ENCODE results near the gene NEDD8.

The NEDD8 gene

DNA sequence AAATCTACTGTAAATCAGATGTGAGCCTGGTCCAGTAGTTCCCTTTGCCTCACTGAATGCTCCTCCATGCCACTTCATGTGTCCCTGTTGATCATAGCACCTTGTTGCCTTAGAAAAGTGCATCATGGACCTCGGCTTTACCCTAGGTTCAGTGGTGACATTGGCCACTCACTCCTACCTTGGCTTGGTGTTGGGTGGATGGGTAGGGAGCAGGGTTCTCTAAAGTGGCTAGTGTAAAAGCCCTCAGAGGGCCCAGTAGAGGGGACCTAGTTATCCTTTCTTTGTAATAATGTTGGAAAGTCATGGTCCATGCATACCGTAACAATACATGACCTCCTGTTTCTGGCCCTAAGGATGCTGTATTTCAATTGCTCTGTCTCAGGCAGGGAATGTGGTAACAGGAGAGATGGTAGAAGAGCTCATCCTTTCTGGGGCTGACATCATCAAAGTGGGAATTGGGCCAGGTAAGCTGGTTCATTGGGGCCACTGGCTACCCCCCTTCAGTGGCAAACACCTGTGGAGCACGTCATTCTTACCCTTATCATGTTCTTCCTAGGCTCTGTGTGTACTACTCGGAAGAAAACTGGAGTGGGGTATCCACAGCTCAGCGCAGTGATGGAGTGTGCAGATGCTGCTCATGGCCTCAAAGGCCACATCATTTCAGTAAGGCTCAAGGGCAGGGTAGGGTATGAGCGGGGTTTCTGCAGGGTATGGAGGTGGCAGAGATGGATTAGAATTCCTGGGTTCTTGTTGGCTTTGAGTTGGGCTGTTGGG lies 4.7 kb upstream of the NEDD8 start:
- Histone ChIP-seq H3K4me3 (ENCODE audit: low read depth, low read length) (no peak overlapping the region), H3K27me3 (replicated peaks) (no peaks in the 10 kb centered on the region), H3K36me3 (replicated peaks) (peaks cover 54% of the 10 kb centered on the region), H3K27ac (no peak overlapping the region)
- TF ChIP-seq, protein P1, sequence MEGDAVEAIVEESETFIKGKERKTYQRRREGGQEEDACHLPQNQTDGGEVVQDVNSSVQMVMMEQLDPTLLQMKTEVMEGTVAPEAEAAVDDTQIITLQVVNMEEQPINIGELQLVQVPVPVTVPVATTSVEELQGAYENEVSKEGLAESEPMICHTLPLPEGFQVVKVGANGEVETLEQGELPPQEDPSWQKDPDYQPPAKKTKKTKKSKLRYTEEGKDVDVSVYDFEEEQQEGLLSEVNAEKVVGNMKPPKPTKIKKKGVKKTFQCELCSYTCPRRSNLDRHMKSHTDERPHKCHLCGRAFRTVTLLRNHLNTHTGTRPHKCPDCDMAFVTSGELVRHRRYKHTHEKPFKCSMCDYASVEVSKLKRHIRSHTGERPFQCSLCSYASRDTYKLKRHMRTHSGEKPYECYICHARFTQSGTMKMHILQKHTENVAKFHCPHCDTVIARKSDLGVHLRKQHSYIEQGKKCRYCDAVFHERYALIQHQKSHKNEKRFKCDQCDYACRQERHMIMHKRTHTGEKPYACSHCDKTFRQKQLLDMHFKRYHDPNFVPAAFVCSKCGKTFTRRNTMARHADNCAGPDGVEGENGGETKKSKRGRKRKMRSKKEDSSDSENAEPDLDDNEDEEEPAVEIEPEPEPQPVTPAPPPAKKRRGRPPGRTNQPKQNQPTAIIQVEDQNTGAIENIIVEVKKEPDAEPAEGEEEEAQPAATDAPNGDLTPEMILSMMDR (IDR thresholded peaks at IDR 0.05; ENCODE audit: low read depth, low read length, missing control alignments): no peak
- no peak for DNase-seq
- in situ Hi-C loops (cut with HindIII; ENCODE audit: low pct_ligation_motif_present, low sequenced_read_pairs): no loop called here

DNA sequence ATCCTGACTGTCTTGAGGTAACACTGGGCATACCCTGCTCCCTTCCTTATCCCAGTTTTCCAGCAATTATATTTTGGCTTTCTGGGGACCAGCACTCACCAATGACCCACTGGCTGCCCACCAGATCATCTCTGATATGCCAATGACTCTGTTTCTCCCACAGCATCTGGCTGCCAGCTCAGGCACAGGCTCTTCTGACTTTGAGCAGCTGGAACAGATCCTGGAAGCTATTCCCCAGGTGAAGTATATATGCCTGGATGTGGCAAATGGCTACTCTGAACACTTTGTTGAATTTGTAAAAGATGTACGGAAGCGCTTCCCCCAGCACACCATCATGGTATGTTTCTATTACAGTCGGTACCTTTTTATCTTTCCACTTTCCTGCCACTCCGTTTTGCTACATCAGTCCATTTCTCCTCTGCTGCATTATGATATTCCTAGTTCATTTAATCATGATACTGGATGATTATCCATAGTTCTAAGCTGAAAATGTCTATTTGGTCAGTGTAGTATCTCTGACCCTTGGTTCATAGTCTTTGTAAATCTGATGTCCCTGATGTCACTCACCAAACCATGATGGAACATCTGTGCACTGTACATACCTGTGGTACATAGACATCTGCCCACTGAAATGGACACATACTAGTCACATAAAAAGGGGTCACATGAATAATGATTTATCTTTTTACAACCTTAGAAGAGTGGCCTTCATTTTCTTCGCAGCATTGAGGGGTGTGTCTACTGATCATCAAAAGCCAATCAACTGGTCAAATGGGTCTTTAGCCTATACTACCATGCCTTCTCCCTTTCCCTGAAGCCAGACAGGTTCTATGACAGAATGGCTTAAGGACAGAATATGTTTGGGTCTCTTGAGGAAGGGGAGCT lies 3.9 kb upstream of the NEDD8 start:
- Histone ChIP-seq H3K36me3 (replicated peaks) (peaks cover 52% of the 10 kb centered on the region), H3K27ac (no peak overlapping the region), H3K27me3 (replicated peaks) (no peaks in the 10 kb centered on the region), H3K4me3 (ENCODE audit: low read depth, low read length) (no peak overlapping the region)
- no peak for DNase-seq
- in situ Hi-C loops (cut with HindIII; ENCODE audit: low pct_ligation_motif_present, low sequenced_read_pairs): no loop called here
- TF ChIP-seq, protein P1 (IDR thresholded peaks at IDR 0.05; ENCODE audit: low read depth, low read length, missing control alignments): no peak

GRCh38 chr14:24234095-24235005 lies 2.2 kb upstream of the NEDD8 start:
- DNase-seq: no peak
- no peak overlapping the region for H3K27ac ChIP-seq
- TF ChIP-seq, protein P1 (IDR thresholded peaks at IDR 0.05; ENCODE audit: low read depth, low read length, missing control alignments): no peak
- in situ Hi-C loops (cut with HindIII; ENCODE audit: low pct_ligation_motif_present, low sequenced_read_pairs): no loop called here
- H3K36me3 ChIP-seq (replicated peaks): peaks cover 38% of the 10 kb centered on the region
- H3K4me3 ChIP-seq (ENCODE audit: low read depth, low read length): no peak overlapping the region
- H3K27me3 ChIP-seq (replicated peaks): no peaks in the 10 kb centered on the region

GRCh38 chr14:24233538-24233866 lies 1.3 kb upstream of the NEDD8 start:
- Histone ChIP-seq H3K27ac (no peak overlapping the region), H3K36me3 (replicated peaks) (peaks cover 31% of the 10 kb centered on the region), H3K27me3 (replicated peaks) (no peaks in the 10 kb centered on the region), H3K4me3 (ENCODE audit: low read depth, low read length) (peak overlapping the region; percentile 93)
- in situ Hi-C loops (cut with HindIII; ENCODE audit: low pct_ligation_motif_present, low sequenced_read_pairs): no loop called here
- TF ChIP-seq, protein P1 (IDR thresholded peaks at IDR 0.05; ENCODE audit: low read depth, low read length, missing control alignments): no peak
- no peak for DNase-seq

- DNase-seq: no peak
- Histone ChIP-seq H3K36me3 (replicated peaks) (peaks cover 25% of the 10 kb centered on the region), H3K27ac (peak within 1 kb of the TSS; percentile 85), H3K4me3 (ENCODE audit: low read depth, low read length) (peak within 1 kb of the TSS; percentile 93), H3K27me3 (replicated peaks) (no peaks in the 10 kb centered on the region)
- TF ChIP-seq, protein P1 (IDR thresholded peaks at IDR 0.05; ENCODE audit: low read depth, low read length, missing control alignments): no peak
- in situ Hi-C loops (cut with HindIII; ENCODE audit: low pct_ligation_motif_present, low sequenced_read_pairs): no loop called here
Measured at GRCh38 chr14:24232645-24233537, 724 bp upstream of the NEDD8 start, which contains the start of gene GMPR2. Gene GMPR2, plus strand, starts transcription at chr14:24232929. Its CDS starts 325 bp downstream, at chr14:24233254.

Data from brain microvascular endothelial cell (primary cell).